ENCODE measurements around the gene AGRP. TPM values are rescaled to one million over a fixed set of nuclear protein-coding genes. Genes with fewer than 3 reads are reported as not detected.

Gene AGRP
- total RNA-seq, 1 experiment from 2014 or later, result not detected

- no peak overlapping the region for H3K56ac ChIP-seq (ENCODE audit: insufficient read length, low read depth, low read length)
- H3K23me2 ChIP-seq (ENCODE audit: insufficient read length, low read depth, low read length, poor library complexity, severe bottlenecking), result no peaks in the 10 kb centered on the region
- no peak overlapping the region for H2BK120ac ChIP-seq (ENCODE audit: low read depth, low read length, poor library complexity, severe bottlenecking)
- H3K27ac Mint-ChIP-seq, result no peak overlapping the region
- no peak overlapping the region for H3K27ac ChIP-seq (ENCODE audit: insufficient read length, low read depth, low read length)
- H3K4me1 Mint-ChIP-seq, result peaks cover 4 to 6% of the 10 kb centered on the region in 2 experiments
- no peaks in the 10 kb centered on the region for H3K9me3 Mint-ChIP-seq
- H4K8ac ChIP-seq (replicated peaks; ENCODE audit: insufficient read length, low read depth, low read length), result no peak overlapping the region
- H3K79me1 ChIP-seq (ENCODE audit: insufficient read depth, low read depth, low read length, poor library complexity, severe bottlenecking), result no peaks in the 10 kb centered on the region
- no peak overlapping the region for H4K91ac ChIP-seq (ENCODE audit: insufficient read length, low read depth, low read length)
- no peak overlapping the region for H2BK15ac ChIP-seq (ENCODE audit: low read depth, low read length)
- no peak overlapping the region for H2AFZ ChIP-seq (ENCODE audit: low read length)
- no peaks in the 10 kb centered on the region for H3K27me3 ChIP-seq (ENCODE audit: insufficient read depth, low read length)
- H3K4me3 Mint-ChIP-seq, result no peak overlapping the region
- H3K4ac ChIP-seq (ENCODE audit: low read depth, low read length), result no peak overlapping the region
- no peaks in the 10 kb centered on the region for H3K9me3 ChIP-seq (ENCODE audit: control insufficient read depth, low read depth, low read length)
- no peak overlapping the region for H3K9ac ChIP-seq (ENCODE audit: extremely low read depth, insufficient read length, low read length)
- TF ChIP-seq CTCF (conservative IDR thresholded peaks at IDR 0.05), result no peak
- no peaks in the 10 kb centered on the region for H3K27me3 Mint-ChIP-seq (ENCODE audit: low read depth)
- H3K23ac ChIP-seq (ENCODE audit: insufficient read length, low read depth, low read length), result no peak overlapping the region
- H3K4me1 ChIP-seq (ENCODE audit: insufficient read depth, low read length), result no peaks in the 10 kb centered on the region
- no peak overlapping the region for H3K14ac ChIP-seq (ENCODE audit: insufficient read depth, low read length)
- no peak overlapping the region for H2AK5ac ChIP-seq (ENCODE audit: insufficient read length, low read length)
- H3K4me2 ChIP-seq (ENCODE audit: insufficient read depth, insufficient read length, low read length), result no peak overlapping the region
- H3T11ph ChIP-seq (ENCODE audit: low read length), result no peak overlapping the region
- no CpG with 5 or more reads among the region's 4 CpGs for WGBS (ENCODE audit: extremely low coverage, insufficient read length, low lambda C conversion rate)
- no peak overlapping the region for H2BK12ac ChIP-seq (ENCODE audit: insufficient read length, low read depth, low read length)
- no peak for DNase-seq
- no peak overlapping the region for H2BK5ac ChIP-seq (ENCODE audit: insufficient read length, low read length)
- H4K20me1 ChIP-seq (ENCODE audit: control insufficient read depth, insufficient read depth, insufficient read length), result no peaks in the 10 kb centered on the region
- no peaks in the 10 kb centered on the region for H3K79me2 ChIP-seq (ENCODE audit: insufficient read depth, low read length)
- H2BK20ac ChIP-seq (ENCODE audit: low read depth, low read length, poor library complexity, severe bottlenecking), result no peak overlapping the region
- no peaks in the 10 kb centered on the region for H3K36me3 Mint-ChIP-seq (ENCODE audit: insufficient read depth in 1 of 3, low read depth in 3 of 3)
- no peak overlapping the region for H4K5ac ChIP-seq (ENCODE audit: insufficient read length, low read depth, low read length)
- no peak overlapping the region for H3K18ac ChIP-seq (ENCODE audit: insufficient read length, low read depth, low read length)
Measured at GRCh38 chr16:67463691-67464090, 19.7 kb downstream of the AGRP start.
